ENCODE results near the gene DIP2B.

The DIP2B gene

DNA sequence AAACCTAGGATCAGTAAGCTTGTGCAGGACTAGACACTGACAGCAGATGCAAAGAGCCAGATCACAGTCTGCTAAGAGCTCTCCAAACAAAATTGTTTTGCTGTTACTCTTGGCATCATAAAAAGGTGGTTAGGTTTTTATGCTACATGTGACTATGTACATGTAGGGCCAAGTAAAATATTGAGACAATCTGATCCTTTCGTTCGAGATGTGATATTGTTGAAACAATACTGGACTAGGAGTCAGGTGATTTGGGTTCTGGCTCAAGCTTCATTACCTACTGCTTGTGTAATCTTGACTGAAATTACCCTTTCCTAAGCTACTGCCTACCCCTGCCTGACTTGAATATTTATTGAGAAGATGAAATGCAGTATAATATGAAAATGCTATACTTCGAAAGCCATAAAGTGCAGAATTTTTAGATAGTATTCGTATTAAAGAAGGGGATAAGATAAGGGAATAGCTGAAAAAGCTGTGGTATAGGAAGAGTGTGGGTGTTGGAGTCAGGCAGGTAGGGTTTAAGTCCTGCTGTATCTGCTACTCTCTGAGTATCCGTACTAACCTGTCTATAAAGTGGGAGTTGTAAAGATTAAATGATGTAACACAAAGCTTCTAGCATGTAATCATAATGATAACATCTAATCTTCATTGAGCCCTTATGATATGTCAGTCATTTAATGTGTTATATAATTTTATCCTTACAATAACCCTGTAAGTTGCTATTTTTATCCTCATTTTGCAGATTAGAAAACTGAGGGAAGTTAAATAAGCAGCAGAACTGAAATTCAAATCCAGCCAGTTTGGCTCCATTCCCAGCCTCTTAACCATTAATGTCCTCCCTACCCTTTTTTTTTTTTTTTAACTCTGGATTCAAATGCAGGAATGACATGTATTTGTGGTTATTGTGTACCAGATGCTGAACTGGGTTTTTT is 220.5 kb downstream of the DIP2B start:
- no peak overlapping the region for H3K27ac ChIP-seq (ENCODE audit: low read length)
- H3K36me3 ChIP-seq (ENCODE audit: control insufficient read depth, low read depth, low read length) = peaks cover 61% of the 10 kb centered on the region
- no peaks in the 10 kb centered on the region for H3K9me3 ChIP-seq (ENCODE audit: control insufficient read depth, low read depth, low read length)
- no peaks in the 10 kb centered on the region for H3K27me3 ChIP-seq (ENCODE audit: control insufficient read depth, insufficient read depth, low read length)
- no peak overlapping the region for H3K4me3 ChIP-seq (ENCODE audit: low read length)
- no peak overlapping the region for H3K9ac ChIP-seq (ENCODE audit: low read length)
- H3K4me1 ChIP-seq (ENCODE audit: control insufficient read depth, low read depth, low read length) = no peaks in the 10 kb centered on the region

DNA sequence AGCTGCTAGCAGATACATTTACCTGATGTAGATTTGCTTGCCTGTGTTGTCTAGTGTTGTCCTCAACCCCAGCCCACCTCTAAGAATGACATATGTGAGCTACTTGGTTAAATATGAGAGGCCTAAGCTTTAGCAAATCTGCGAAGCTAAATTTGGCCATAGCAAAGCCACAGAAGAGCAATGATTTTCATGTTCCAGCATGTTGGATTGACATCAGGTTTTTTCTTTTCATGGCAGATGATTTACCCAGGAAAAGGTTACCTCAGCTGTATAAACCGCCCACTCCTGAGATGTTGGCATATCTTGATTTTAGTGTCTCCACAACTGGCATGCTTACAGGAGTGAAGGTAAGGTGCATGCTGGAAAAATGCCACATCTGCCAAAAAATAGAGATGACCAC is 222.7 kb downstream of the DIP2B start:
- Histone ChIP-seq H3K4me3 (ENCODE audit: low read length) (no peak overlapping the region), H3K9me3 (ENCODE audit: control insufficient read depth, low read depth, low read length) (no peaks in the 10 kb centered on the region), H3K36me3 (ENCODE audit: control insufficient read depth, low read depth, low read length) (peaks cover 52% of the 10 kb centered on the region), H3K27me3 (ENCODE audit: control insufficient read depth, insufficient read depth, low read length) (no peaks in the 10 kb centered on the region), H3K27ac (ENCODE audit: low read length) (no peak overlapping the region), H3K9ac (ENCODE audit: low read length) (no peak overlapping the region), H3K4me1 (ENCODE audit: control insufficient read depth, low read depth, low read length) (no peaks in the 10 kb centered on the region)

DNA sequence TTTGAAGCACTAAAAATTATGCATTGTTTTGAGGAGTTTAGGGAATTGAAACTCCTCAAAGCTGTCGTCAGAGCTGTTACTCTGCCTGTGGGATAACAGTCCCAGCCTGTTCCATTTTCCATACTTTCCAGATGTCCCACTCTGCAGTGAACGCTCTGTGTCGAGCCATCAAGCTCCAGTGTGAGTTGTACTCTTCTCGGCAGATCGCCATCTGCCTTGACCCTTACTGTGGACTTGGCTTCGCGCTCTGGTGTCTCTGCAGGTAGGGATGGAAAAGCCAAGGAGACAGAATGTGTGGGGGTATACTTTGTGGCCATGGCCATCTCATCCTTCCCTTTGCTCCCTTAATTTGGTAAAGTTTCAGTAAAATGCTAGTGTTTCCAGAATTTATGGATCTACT is 223.6 kb downstream of the DIP2B start:
- Histone ChIP-seq H3K27ac (ENCODE audit: low read length) (no peak overlapping the region), H3K36me3 (ENCODE audit: control insufficient read depth, low read depth, low read length) (peaks cover 43% of the 10 kb centered on the region)

DNA sequence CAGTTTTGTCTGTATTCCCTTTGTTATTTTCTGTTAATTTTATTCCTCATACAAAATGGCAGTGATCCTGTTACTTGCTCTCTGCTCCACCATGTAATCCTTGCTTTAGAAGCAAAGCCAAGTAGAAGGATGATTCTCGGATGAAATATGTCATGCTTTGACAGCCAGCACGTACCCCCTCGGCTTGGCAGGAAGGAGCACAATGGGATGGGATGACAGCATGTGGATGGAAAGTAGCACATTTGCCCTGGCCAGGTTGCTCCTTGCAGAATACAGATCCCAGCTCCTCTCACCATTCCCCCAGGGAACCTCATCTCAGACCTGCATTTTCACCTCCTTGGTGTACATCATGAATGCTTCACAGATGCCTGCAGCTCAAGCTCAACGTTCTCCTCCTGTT is 224.1 kb downstream of the DIP2B start:
- H3K9me3 ChIP-seq (ENCODE audit: control insufficient read depth, low read depth, low read length) = no peaks in the 10 kb centered on the region
- peaks cover 39% of the 10 kb centered on the region for H3K36me3 ChIP-seq (ENCODE audit: control insufficient read depth, low read depth, low read length)
- H3K27me3 ChIP-seq (ENCODE audit: control insufficient read depth, insufficient read depth, low read length) = no peaks in the 10 kb centered on the region
- no peak overlapping the region for H3K27ac ChIP-seq (ENCODE audit: low read length)
- no peak overlapping the region for H3K9ac ChIP-seq (ENCODE audit: low read length)
- H3K4me1 ChIP-seq (ENCODE audit: control insufficient read depth, low read depth, low read length) = no peaks in the 10 kb centered on the region
- no peak overlapping the region for H3K4me3 ChIP-seq (ENCODE audit: low read length)

More for the DNA sequence above, 223.6 kb downstream of the DIP2B start:
- Histone ChIP-seq H3K4me1 (ENCODE audit: control insufficient read depth, low read depth, low read length) (no peaks in the 10 kb centered on the region), H3K27me3 (ENCODE audit: control insufficient read depth, insufficient read depth, low read length) (no peaks in the 10 kb centered on the region), H3K4me3 (ENCODE audit: low read length) (no peak overlapping the region), H3K9me3 (ENCODE audit: control insufficient read depth, low read depth, low read length) (no peaks in the 10 kb centered on the region), H3K9ac (ENCODE audit: low read length) (no peak overlapping the region)

DNA sequence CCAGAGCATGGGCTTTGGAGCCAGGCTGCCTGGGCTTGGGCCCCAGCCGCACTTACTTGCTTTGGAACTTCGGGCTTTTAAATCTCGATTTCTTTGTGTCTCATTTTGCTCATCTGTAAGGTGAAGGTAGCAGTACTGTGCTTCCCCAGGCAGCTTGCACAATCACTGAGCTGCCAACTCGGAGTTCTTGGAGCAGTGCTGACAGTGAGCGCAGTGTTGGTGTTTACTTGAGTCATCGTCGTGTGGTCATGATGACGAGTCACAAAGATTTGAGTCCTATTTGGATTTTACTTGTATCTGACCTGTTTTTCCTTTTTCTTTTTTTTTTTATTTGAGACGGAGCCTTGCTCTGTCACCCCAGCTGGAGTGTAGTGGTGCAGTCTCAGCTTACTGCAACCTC is 227.8 kb downstream of the DIP2B start:
- no peak overlapping the region for H3K27ac ChIP-seq (ENCODE audit: low read length)
- H3K9ac ChIP-seq (ENCODE audit: low read length) = no peak overlapping the region

DNA sequence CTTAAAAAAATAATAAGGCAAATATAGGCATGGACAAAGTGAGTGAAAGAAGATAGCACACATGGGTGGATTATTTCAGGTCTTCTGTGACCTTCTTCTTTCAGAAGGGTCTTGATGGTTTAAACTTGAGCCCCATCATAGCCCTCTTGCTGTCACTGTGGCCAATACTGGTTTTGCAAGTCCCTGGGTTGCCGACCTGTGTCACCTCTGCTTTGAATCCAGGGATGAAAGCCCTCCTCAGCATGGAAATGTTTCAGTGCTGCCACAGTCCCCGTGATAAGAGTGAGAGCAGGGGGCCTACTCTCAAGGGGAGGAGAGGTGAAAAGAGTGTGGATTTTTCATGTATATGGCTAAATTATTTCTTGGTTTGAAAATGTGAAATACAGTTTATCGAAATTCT is 228.9 kb downstream of the DIP2B start:
- H3K9ac ChIP-seq (ENCODE audit: low read length) = no peak overlapping the region
- H3K36me3 ChIP-seq (ENCODE audit: control insufficient read depth, low read depth, low read length) = peaks cover 17% of the 10 kb centered on the region
- H3K4me1 ChIP-seq (ENCODE audit: control insufficient read depth, low read depth, low read length) = no peaks in the 10 kb centered on the region
- no peak overlapping the region for H3K27ac ChIP-seq (ENCODE audit: low read length)
- H3K4me3 ChIP-seq (ENCODE audit: low read length) = no peak overlapping the region
- H3K9me3 ChIP-seq (ENCODE audit: control insufficient read depth, low read depth, low read length) = no peaks in the 10 kb centered on the region
- H3K27me3 ChIP-seq (ENCODE audit: control insufficient read depth, insufficient read depth, low read length) = no peaks in the 10 kb centered on the region

More for the DNA sequence above, 227.8 kb downstream of the DIP2B start:
- Histone ChIP-seq H3K27me3 (ENCODE audit: control insufficient read depth, insufficient read depth, low read length) (no peaks in the 10 kb centered on the region), H3K4me1 (ENCODE audit: control insufficient read depth, low read depth, low read length) (no peaks in the 10 kb centered on the region), H3K36me3 (ENCODE audit: control insufficient read depth, low read depth, low read length) (peaks cover 21% of the 10 kb centered on the region), H3K9me3 (ENCODE audit: control insufficient read depth, low read depth, low read length) (no peaks in the 10 kb centered on the region), H3K4me3 (ENCODE audit: low read length) (no peak overlapping the region)

DNA sequence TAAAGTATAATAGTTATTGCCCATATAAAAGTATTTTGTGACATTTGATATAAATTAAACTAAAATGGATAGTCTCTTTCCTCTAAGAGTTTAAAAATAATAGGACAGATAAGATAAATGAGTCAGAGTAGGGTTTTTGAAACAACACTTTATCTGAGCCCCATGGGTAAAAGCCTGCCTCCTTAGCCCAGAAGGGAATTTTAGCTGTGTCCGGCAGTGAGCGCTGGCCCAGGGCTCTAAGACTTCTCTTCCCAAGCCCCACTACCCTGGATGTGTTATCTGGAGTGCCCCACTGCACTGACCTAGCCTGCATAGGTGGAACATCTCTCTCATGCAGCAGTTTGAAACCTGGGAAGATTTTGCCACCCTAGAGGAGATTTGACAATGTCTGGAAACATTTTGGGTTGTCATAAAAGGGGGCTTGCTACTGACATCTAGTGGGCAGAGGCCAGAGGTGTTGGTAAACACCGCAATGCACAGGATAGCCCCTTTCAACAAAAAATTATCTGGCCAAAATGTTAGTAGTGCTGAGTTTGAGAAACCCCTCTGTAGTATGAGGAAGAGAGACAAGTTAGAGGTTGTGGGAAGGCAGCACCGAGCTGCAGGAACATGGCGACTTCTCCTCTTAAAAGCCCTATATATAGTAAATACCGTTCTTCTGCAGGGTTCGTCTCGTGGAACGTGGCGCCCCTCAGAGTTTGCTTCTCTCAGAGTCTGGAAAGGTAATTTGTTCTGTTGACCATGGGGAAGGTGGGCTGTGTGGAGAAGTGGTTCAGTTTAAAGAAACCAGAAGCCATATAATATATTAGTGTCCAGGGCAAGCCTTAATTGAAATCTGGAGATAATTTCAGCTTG is 229.9 kb downstream of the DIP2B start:
- Histone ChIP-seq H3K4me3 (ENCODE audit: low read length) (no peak overlapping the region), H3K9ac (ENCODE audit: low read length) (no peak overlapping the region), H3K36me3 (ENCODE audit: control insufficient read depth, low read depth, low read length) (peaks cover 19% of the 10 kb centered on the region), H3K27me3 (ENCODE audit: control insufficient read depth, insufficient read depth, low read length) (no peaks in the 10 kb centered on the region), H3K27ac (ENCODE audit: low read length) (no peak overlapping the region), H3K4me1 (ENCODE audit: control insufficient read depth, low read depth, low read length) (no peaks in the 10 kb centered on the region), H3K9me3 (ENCODE audit: control insufficient read depth, low read depth, low read length) (no peaks in the 10 kb centered on the region)

DNA sequence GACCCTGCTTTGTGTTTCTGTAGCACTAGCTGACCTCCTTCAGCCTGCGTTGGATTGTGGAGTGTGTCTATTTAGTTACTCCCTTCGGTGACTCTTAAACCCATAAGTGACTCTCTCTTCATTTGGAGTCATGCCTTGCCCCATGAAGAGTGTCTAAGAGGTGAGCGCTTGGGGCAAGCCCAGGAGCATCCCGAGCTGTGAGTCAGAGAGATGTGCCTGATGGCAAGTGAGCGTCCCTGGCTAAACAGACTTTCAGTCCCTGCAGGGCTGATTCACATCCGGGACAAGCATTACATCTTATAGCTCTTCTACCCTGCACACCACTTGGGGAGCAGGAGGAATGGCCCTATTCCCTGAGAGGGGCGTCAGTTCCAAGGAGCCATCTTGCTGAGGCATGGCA is 234.8 kb downstream of the DIP2B start:
- H3K4me1 ChIP-seq (ENCODE audit: control insufficient read depth, low read depth, low read length) = no peaks in the 10 kb centered on the region
- H3K36me3 ChIP-seq (ENCODE audit: control insufficient read depth, low read depth, low read length) = peaks cover 45% of the 10 kb centered on the region
- H3K9me3 ChIP-seq (ENCODE audit: control insufficient read depth, low read depth, low read length) = no peaks in the 10 kb centered on the region

DNA sequence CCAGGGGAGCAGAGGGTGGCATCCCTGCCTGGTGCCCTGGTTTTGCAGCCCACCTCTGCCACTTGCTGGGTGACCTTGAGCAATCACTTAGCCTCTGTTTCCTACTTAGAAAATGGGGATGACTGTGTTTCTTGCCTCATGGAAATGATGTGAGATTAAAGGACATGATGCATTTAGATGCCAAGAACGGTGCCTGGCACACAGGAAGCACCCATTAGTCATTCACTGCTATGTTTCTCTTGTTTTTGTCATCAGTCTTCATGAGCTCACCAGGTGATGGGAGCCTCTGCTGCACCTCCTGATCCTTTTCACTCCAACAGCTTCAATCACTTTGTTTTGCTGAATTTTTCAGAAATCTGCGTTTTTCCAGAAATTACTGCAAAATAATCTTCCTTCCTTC is 235.5 kb downstream of the DIP2B start:
- H3K36me3 ChIP-seq (ENCODE audit: control insufficient read depth, low read depth, low read length) = peaks cover 51% of the 10 kb centered on the region
- H3K9ac ChIP-seq (ENCODE audit: low read length) = no peak overlapping the region
- no peak overlapping the region for H3K27ac ChIP-seq (ENCODE audit: low read length)
- H3K27me3 ChIP-seq (ENCODE audit: control insufficient read depth, insufficient read depth, low read length) = no peaks in the 10 kb centered on the region
- H3K9me3 ChIP-seq (ENCODE audit: control insufficient read depth, low read depth, low read length) = no peaks in the 10 kb centered on the region
- no peak overlapping the region for H3K4me3 ChIP-seq (ENCODE audit: low read length)
- H3K4me1 ChIP-seq (ENCODE audit: control insufficient read depth, low read depth, low read length) = no peaks in the 10 kb centered on the region

More for the DNA sequence above, 234.8 kb downstream of the DIP2B start:
- H3K27ac ChIP-seq (ENCODE audit: low read length) = no peak overlapping the region
- no peaks in the 10 kb centered on the region for H3K27me3 ChIP-seq (ENCODE audit: control insufficient read depth, insufficient read depth, low read length)
- no peak overlapping the region for H3K9ac ChIP-seq (ENCODE audit: low read length)
- H3K4me3 ChIP-seq (ENCODE audit: low read length) = no peak overlapping the region

DNA sequence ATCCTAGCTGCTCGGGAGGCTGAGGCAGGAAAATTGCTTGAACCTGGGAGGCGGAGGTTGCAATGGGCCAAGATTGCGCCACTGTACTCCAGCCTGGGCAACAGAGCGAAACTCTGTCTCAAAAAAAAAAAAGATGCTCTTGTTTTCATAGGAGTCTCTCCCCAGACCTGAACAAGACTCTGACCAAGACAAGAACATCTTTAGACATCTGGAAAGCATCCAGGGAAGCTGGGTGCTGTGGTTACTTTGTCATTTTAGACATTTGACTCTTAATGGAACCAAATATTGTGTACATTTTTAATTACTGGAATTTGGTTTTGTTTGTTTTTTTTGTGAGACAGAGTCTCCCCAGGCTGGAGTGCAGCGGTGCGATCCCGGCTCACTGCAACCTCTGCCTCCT is 238.0 kb downstream of the DIP2B start:
- no peaks in the 10 kb centered on the region for H3K27me3 ChIP-seq (ENCODE audit: control insufficient read depth, insufficient read depth, low read length)
- no peaks in the 10 kb centered on the region for H3K4me1 ChIP-seq (ENCODE audit: control insufficient read depth, low read depth, low read length)
- H3K27ac ChIP-seq (ENCODE audit: low read length) = no peak overlapping the region
- peaks cover 50% of the 10 kb centered on the region for H3K36me3 ChIP-seq (ENCODE audit: control insufficient read depth, low read depth, low read length)
- no peak overlapping the region for H3K4me3 ChIP-seq (ENCODE audit: low read length)
- H3K9me3 ChIP-seq (ENCODE audit: control insufficient read depth, low read depth, low read length) = no peaks in the 10 kb centered on the region
- H3K9ac ChIP-seq (ENCODE audit: low read length) = no peak overlapping the region

DNA sequence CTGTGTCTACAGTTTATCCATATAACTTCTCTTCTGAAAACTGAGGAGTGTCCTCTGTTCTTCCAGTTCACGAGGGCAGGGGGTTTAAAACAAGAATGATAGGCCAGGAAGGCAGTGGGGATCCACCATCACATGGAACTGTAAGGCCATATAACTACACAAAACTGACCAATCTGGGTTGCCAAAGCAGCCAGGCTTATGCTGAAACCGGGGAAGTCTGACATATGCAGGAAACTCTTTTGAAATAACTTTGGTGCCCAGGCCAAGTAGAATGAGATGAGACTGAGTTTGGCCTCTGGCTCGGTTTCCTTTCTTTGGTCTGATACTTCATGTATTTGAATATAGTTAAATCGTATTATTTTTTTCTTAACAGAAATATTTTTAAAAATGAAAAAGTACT is 241.1 kb downstream of the DIP2B start:
- H3K36me3 ChIP-seq (ENCODE audit: control insufficient read depth, low read depth, low read length) = peaks cover 27% of the 10 kb centered on the region
- H3K9ac ChIP-seq (ENCODE audit: low read length) = no peak overlapping the region
- H3K4me1 ChIP-seq (ENCODE audit: control insufficient read depth, low read depth, low read length) = no peaks in the 10 kb centered on the region
- no peak overlapping the region for H3K27ac ChIP-seq (ENCODE audit: low read length)
- H3K9me3 ChIP-seq (ENCODE audit: control insufficient read depth, low read depth, low read length) = no peaks in the 10 kb centered on the region
- H3K27me3 ChIP-seq (ENCODE audit: control insufficient read depth, insufficient read depth, low read length) = no peaks in the 10 kb centered on the region
- H3K4me3 ChIP-seq (ENCODE audit: low read length) = no peak overlapping the region
